NCI-H1694 treated with DMSO at 0.1 percent for 48 hours (cell line): ENCODE data around the gene HMGN4.

Source experiments
- DNase-seq: peaks from one replicate; lab custom pipeline; 2025; lab: John Stamatoyannopoulos, UW

Gene HMGN4

GRCh38 chr6:26577720-26578072 is 39.5 kb downstream of the HMGN4 start:
- no peak for DNase-seq

GRCh38 chr6:26578279-26578678 is 40.1 kb downstream of the HMGN4 start:
- no peak for DNase-seq

GRCh38 chr6:26578741-26579140 is 40.6 kb downstream of the HMGN4 start:
- no peak for DNase-seq

GRCh38 chr6:26581164-26581915 is 43.2 kb downstream of the HMGN4 start:
- no peak for DNase-seq

- DNase-seq, result no peak
Measured at GRCh38 chr6:26588965-26589364, 50.8 kb downstream of the HMGN4 start.

- DNase-seq, result no peak
Measured at GRCh38 chr6:26592649-26593048, 54.5 kb downstream of the HMGN4 start.

GRCh38 chr6:26593278-26594130 is 55.3 kb downstream of the HMGN4 start:
- DNase-seq, result no peak

GRCh38 chr6:26594131-26594498 is 55.9 kb downstream of the HMGN4 start:
- DNase-seq, result no peak

GRCh38 chr6:26594730-26595632 is 56.8 kb downstream of the HMGN4 start:
- peak; percentile 29 for DNase-seq

GRCh38 chr6:26595669-26596269 is 57.6 kb downstream of the HMGN4 start:
- DNase-seq, result peak; percentile 71
